T-helper 22 cell (primary cell): ENCODE results near the gene HMG20B.
"Not testable (repeated sequence)": the region's sequence is repeated elsewhere in the genome, so short reads cannot be mapped to it uniquely, and the experiment has no call there.

Experiments used
- DNase-seq: peaks from one replicate; pipeline ENCODE4 v3.0.0-alpha.2; 2020; ENCODE audit warnings: low read depth

HMG20B gene

GRCh38 chr19:3584036-3584802 is 11.5 kb downstream of the HMG20B start:
- DNase-seq = not testable (repeated sequence)

- no peak for DNase-seq
Observed at GRCh38 chr19:3585301-3586126, 12.8 kb downstream of the HMG20B start, which contains the start of gene GIPC3. TSS of gene GIPC3 (plus strand) at chr19:3585478. CDS start at chr19:3585598, 120 bp downstream.

- DNase-seq = no peak
Observed at GRCh38 chr19:3586127-3586626, 13.4 kb downstream of the HMG20B start.

- no peak for DNase-seq
Observed at GRCh38 chr19:3586707-3587346, 14.1 kb downstream of the HMG20B start.

- DNase-seq = no peak
Observed at GRCh38 chr19:3589439-3589838, 16.7 kb downstream of the HMG20B start.

- no peak for DNase-seq
Observed at GRCh38 chr19:3589949-3590348, 17.2 kb downstream of the HMG20B start.

GRCh38 chr19:3590991-3591659 is 18.4 kb downstream of the HMG20B start:
- no peak for DNase-seq

- DNase-seq = no peak
Observed at GRCh38 chr19:3591876-3592613, 19.3 kb downstream of the HMG20B start.

- no peak for DNase-seq
Observed at GRCh38 chr19:3593156-3593555, 20.4 kb downstream of the HMG20B start.

GRCh38 chr19:3595521-3596061 is 22.8 kb downstream of the HMG20B start:
- no peak for DNase-seq

- no peak for DNase-seq
Observed at GRCh38 chr19:3599776-3600187, 27.0 kb downstream of the HMG20B start.

- no peak for DNase-seq
Observed at GRCh38 chr19:3601021-3601420, 28.3 kb downstream of the HMG20B start.

GRCh38 chr19:3603121-3603811 is 30.5 kb downstream of the HMG20B start:
- no peak for DNase-seq

GRCh38 chr19:3604227-3604986 is 31.7 kb downstream of the HMG20B start:
- DNase-seq = no peak

- DNase-seq = no peak
Observed at GRCh38 chr19:3604987-3605343, 32.2 kb downstream of the HMG20B start.

- DNase-seq = no peak
Observed at GRCh38 chr19:3605361-3605760, 32.6 kb downstream of the HMG20B start.

- no peak for DNase-seq
Observed at GRCh38 chr19:3605770-3606169, 33.0 kb downstream of the HMG20B start.

GRCh38 chr19:3606174-3606689 is 33.5 kb downstream of the HMG20B start:
- no peak for DNase-seq

GRCh38 chr19:3606690-3607289 is 34.0 kb downstream of the HMG20B start, which contains the start of gene TBXA2R:
TSS of gene TBXA2R (minus strand) at chr19:3606875. CDS start at chr19:3600634, 6,241 bp downstream.
- no peak for DNase-seq
